ENCODE data around the gene GBGT1.
"Not testable (repeated sequence)": the region's sequence is repeated elsewhere in the genome, so short reads cannot be mapped to it uniquely, and the experiment has no call there.

GBGT1 gene

DNA sequence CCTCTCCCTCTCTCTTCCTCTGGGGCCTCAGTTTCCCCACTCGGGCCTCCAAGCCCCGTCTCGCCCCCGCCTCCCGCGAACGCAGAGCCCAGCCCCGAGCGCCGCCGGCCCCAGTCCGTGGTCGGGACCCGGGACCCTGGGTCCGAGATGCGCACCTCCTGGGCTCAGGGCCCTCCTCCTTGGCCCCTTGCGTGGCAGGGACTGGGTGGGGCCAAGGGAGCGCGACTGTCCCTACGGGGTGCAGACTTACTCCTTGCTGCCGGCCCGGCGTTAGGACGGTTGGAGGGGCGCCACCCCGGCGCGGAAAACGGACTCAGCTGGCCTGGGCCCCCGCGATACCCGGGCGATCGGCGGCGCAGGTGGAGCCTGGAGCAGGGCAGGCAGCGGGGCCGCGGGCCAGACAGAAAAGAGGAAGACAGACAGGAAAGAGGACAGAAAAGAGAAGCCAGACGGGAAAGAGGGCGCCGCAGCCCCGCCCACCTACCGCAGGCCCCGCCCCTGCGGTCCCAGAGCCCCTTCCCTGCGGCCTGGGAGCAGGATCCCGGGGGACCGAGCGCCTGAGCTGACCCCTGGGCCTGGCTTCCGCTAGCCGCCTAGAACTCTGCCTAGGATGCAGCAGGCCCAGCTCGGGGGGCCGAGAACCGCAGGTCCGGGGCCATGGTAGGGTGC is at the start of gene GBGT1:
Gene GBGT1, minus strand, starts transcription at position 411 of the 669 bp plus-strand sequence. CDS start 1,502 bp downstream, outside the sequence.
- ATAC-seq (ENCODE audit: low read depth): peak; percentile 81
- Mint-ChIP-seq H3K36me3 (peaks cover 3% of the 10 kb centered on the region), H3K9me3 (no peaks in the 10 kb centered on the region), H3K4me1 (peaks cover 16% of the 10 kb centered on the region), H3K27ac (peak within 1 kb of the TSS; percentile 75), H3K4me3 (peak within 1 kb of the TSS; percentile 94), H3K27me3 (peaks cover 4% of the 10 kb centered on the region)
- DNase-seq (ENCODE audit: low spot score in 2 of 2): peak in 1 of 2 donors; percentile 47

DNA sequence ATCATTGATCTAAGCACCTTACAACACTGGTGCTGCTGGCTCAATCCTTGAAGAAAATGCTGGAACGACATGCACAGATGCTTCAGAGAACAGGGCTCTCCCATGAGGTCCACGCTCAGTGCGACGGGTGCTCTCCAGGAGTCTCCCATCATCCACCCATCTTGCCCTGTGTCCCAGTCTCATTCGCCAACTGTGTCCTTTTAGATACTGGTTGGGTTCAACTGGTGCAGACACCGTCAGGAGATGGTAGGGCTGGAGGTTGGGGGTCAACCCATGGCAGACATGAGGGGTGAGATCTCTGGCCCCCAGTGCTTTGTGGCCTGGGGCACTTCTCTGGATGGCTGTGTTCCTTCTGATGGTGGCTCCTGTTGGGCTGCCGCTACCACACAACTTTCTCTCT is 46.9 kb upstream of the GBGT1 start:
- ATAC-seq (ENCODE audit: low read depth): no peak
- Mint-ChIP-seq H3K4me3 (no peak overlapping the region), H3K27me3 (peaks cover 19% of the 10 kb centered on the region), H3K27ac (no peak overlapping the region), H3K9me3 (peaks cover 10% of the 10 kb centered on the region), H3K4me1 (no peaks in the 10 kb centered on the region), H3K36me3 (peaks cover 2% of the 10 kb centered on the region)
- DNase-seq (ENCODE audit: low spot score in 2 of 2): no peak

DNA sequence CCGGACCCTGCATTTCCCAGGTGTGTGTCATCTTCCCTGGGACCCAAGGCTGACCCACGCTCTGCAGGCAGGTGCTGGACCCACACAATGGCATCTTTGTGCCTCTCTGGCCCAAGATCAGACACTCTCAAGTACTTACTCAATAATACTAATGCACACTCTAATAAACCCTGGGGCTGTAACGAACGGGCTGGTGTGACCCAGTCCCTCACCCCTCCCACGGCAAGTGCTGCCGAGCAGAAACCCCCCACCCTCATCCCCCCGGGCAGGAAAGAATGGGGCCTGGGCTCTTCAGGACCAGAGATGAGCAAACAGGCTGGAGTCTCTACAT is 46.5 kb upstream of the GBGT1 start:
- ATAC-seq (ENCODE audit: low read depth): no peak
- Mint-ChIP-seq H3K27ac (no peak overlapping the region), H3K4me3 (no peak overlapping the region), H3K9me3 (peaks cover 10% of the 10 kb centered on the region), H3K27me3 (peaks cover 19% of the 10 kb centered on the region), H3K4me1 (no peaks in the 10 kb centered on the region), H3K36me3 (peaks cover 2% of the 10 kb centered on the region)
- no peak for DNase-seq (ENCODE audit: low spot score in 2 of 2)

GRCh38 chr9:133209327-133210201 is 45.9 kb upstream of the GBGT1 start:
- not testable (repeated sequence) for H3K4me3 Mint-ChIP-seq; H3K4me1 Mint-ChIP-seq; H3K9me3 Mint-ChIP-seq; H3K36me3 Mint-ChIP-seq; ATAC-seq (ENCODE audit: low read depth); H3K27ac Mint-ChIP-seq; DNase-seq (ENCODE audit: low spot score in 2 of 2)
- peaks cover 19% of the 10 kb centered on the region for H3K27me3 Mint-ChIP-seq

- ATAC-seq (ENCODE audit: low read depth); H3K27ac Mint-ChIP-seq; H3K9me3 Mint-ChIP-seq; H3K4me3 Mint-ChIP-seq; H3K4me1 Mint-ChIP-seq; H3K36me3 Mint-ChIP-seq; DNase-seq (ENCODE audit: low spot score in 2 of 2): not testable (repeated sequence)
- peaks cover 17% of the 10 kb centered on the region for H3K27me3 Mint-ChIP-seq
Measured at GRCh38 chr9:133208880-133209300, 45.2 kb upstream of the GBGT1 start, which contains the start of gene OBP2B. Gene OBP2B, minus strand, starts transcription at chr9:133209250. Its CDS starts 51 bp downstream, at chr9:133209199.

- H3K9me3 Mint-ChIP-seq; DNase-seq (ENCODE audit: low spot score in 2 of 2); H3K4me1 Mint-ChIP-seq; ATAC-seq (ENCODE audit: low read depth); H3K4me3 Mint-ChIP-seq; H3K36me3 Mint-ChIP-seq; H3K27ac Mint-ChIP-seq: not testable (repeated sequence)
- peaks cover 18% of the 10 kb centered on the region for H3K27me3 Mint-ChIP-seq
Measured at GRCh38 chr9:133208171-133208879, 44.6 kb upstream of the GBGT1 start.

DNA sequence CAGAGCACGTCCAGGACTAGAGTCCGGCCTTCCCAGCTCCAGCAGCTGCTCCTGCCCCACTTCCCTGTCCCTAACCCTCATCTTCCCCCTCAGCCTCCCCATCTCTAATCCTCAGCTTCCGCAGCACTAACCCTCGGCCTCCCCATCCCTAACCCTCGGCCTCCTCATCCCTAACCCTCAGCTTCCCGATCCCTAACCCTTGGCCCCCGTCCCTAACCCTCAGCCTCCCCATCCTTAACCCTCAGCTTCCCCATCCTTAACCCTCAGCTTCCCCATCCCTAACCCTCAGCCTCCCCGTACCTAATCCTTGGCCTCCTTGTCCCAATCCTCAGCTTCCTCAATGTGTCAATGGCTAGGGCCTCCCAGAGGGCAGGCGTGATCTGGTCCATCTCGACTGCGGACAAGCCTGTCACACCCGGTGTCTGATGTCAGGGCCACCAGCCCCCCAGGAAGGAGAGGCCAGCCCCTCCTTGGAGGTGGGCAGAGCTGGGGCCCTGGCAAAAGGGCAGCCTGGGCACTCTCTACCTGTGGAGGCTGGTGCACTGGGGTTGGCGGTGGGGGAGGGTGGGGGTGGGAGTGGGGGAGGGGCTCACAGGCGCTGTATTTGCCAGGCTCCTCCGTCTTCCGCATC is 43.9 kb upstream of the GBGT1 start:
- no peak for DNase-seq (ENCODE audit: low spot score in 2 of 2)
- Mint-ChIP-seq H3K27me3 (peaks cover 19% of the 10 kb centered on the region), H3K9me3 (no peaks in the 10 kb centered on the region), H3K27ac (no peak overlapping the region), H3K36me3 (peaks cover 2% of the 10 kb centered on the region), H3K4me3 (no peak overlapping the region), H3K4me1 (no peaks in the 10 kb centered on the region)
- ATAC-seq (ENCODE audit: low read depth): no peak

- no peaks in the 10 kb centered on the region for H3K9me3 Mint-ChIP-seq
- peaks cover 2% of the 10 kb centered on the region for H3K36me3 Mint-ChIP-seq
- H3K27me3 Mint-ChIP-seq: peaks cover 19% of the 10 kb centered on the region
- DNase-seq (ENCODE audit: low spot score in 2 of 2): no peak
- ATAC-seq (ENCODE audit: low read depth): no peak
- no peaks in the 10 kb centered on the region for H3K4me1 Mint-ChIP-seq
- H3K27ac Mint-ChIP-seq: no peak overlapping the region
- no peak overlapping the region for H3K4me3 Mint-ChIP-seq
Measured at GRCh38 chr9:133207021-133207531, 43.4 kb upstream of the GBGT1 start.

DNA sequence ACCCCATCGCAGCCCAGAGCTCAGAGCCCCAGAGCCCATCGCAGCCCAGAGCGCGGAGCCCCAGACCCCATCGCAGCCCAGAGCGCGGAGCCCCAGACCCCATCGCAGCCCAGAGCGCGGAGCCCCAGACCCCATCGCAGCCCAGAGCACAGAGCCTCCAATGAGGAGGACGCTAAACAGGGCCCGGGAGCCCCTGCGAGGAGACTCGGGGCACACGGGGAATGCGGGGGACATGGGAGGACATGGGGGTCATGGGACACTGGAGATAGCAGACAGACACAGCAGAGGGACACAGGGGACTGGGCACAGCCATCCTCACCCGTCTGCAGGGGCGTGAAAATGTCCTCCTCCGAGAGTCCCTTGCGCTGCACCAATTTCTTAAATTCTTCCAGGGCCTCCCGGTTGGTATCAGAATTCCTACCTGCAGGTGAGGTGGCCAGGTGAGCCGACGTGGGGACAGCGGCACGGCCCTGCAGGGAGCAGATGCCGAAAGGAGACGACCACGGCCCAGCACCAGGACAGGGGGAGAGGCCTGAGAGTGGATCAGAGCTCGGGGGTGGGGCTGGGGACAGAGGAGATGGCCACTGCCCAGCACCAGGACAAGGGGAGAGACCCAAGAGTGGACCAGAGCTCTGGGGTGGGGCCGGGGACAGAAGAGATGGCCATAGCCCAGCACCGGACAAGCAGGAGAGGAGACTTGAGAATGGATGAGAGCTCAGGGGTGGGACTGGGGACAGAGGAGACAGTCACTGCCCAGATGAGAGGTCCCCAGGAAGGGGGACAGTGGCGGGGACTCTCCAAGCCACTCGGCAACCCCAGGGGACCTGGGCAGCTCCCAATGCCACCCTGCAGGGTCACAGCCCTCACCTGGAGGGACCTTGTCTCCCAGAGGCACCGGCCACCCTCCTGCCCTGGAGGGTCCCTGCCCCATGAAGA is 42.5 kb upstream of the GBGT1 start:
- Mint-ChIP-seq H3K27ac (no peak overlapping the region), H3K36me3 (peaks cover 2% of the 10 kb centered on the region), H3K9me3 (no peaks in the 10 kb centered on the region), H3K4me3 (no peak overlapping the region), H3K27me3 (peaks cover 19% of the 10 kb centered on the region), H3K4me1 (no peaks in the 10 kb centered on the region)
- ATAC-seq (ENCODE audit: low read depth) (no peak), DNase-seq (ENCODE audit: low spot score in 2 of 2) (no peak)

- DNase-seq (ENCODE audit: low spot score in 2 of 2); H3K36me3 Mint-ChIP-seq; H3K4me1 Mint-ChIP-seq; H3K9me3 Mint-ChIP-seq; H3K4me3 Mint-ChIP-seq; H3K27ac Mint-ChIP-seq; ATAC-seq (ENCODE audit: low read depth): not testable (repeated sequence)
- H3K27me3 Mint-ChIP-seq: peaks cover 17% of the 10 kb centered on the region
Measured at GRCh38 chr9:133205481-133205887, 41.8 kb upstream of the GBGT1 start.

- Mint-ChIP-seq H3K36me3 (no peaks in the 10 kb centered on the region), H3K9me3 (peaks cover 2% of the 10 kb centered on the region), H3K27ac (no peak overlapping the region), H3K4me3 (no peak overlapping the region), H3K27me3 (peaks cover 19% of the 10 kb centered on the region), H3K4me1 (no peaks in the 10 kb centered on the region)
- DNase-seq (ENCODE audit: low spot score in 2 of 2): no peak
- ATAC-seq (ENCODE audit: low read depth): no peak
Measured at GRCh38 chr9:133204993-133205336, 41.3 kb upstream of the GBGT1 start.

DNA sequence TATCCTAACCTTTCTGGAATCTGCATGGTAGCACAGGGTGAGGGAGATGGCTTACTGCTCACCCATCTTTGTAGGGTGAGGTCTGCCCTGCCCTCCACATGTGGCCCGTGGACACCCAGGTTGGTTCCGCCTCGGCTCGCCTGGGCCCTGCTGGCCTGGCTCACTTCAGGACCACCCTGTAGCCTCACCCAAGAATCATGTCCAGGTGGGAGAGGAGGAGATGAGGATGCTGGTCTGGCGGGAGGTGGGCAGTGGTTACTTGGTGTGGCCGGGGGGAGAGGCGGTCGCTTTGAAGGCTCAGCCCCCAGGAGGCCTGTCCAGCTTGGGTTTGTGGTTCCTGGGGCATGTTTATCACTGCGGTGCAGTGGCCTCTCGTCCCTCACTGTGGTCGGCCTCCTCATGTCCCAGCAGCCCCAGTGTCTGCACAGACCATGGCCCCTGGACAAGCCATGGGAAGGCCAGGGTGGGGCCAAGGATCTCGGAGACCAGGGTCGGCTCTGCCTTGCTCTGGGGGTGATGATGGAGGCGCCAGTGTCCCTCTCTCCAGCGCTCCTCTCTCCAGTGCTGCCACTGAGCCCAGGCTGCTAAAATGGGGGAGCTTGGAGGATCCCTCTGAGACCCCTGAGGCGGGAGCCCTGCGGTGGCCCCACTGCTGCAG is 40.8 kb upstream of the GBGT1 start:
- Mint-ChIP-seq H3K4me3 (no peak overlapping the region), H3K27me3 (peaks cover 17% of the 10 kb centered on the region), H3K27ac (no peak overlapping the region), H3K9me3 (peaks cover 2% of the 10 kb centered on the region), H3K36me3 (no peaks in the 10 kb centered on the region), H3K4me1 (no peaks in the 10 kb centered on the region)
- ATAC-seq (ENCODE audit: low read depth) (no peak), DNase-seq (ENCODE audit: low spot score in 2 of 2) (no peak)
